GM23248 (cell line): ENCODE measurements around the gene KCNQ4.

Source experiments
- EZH2 ChIP-seq: fragments of 200-600 bp; sonication (generic); IDR thresholded peaks from 2 replicates; pipeline ENCODE4 v1.6.1; 2018; ENCODE audit warnings: antibody characterized with exemption, mild to moderate bottlenecking; ENCODE audit not compliant: insufficient read depth, poor library complexity, severe bottlenecking
- EZH2phosphoT487 ChIP-seq: fragments of 200-600 bp; sonication (generic); IDR thresholded peaks from 2 replicates; pipeline ENCODE4 v1.6.1; 2018; ENCODE audit warnings: antibody characterized with exemption, moderate library complexity, mild to moderate bottlenecking, low read depth; ENCODE audit not compliant: insufficient read depth

DNA sequence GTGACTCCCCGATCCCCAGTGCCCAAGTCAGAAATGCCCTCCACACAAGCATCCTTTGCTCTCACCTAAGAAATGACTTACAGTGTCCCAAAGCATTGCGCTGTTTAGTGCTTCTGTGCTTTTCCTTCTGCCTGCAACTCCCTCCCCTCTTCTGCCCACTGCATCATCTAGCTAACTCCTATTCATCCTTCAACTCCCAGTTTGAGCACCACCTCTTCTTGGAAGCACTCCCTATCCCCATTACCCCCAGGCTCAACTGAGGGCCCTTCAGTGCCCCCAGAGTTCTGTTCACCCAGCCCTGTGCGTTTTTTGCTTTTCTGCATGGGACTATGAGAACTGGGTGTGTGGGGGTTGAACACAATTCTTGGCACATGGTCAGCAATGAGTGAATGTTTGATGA is 10.0 kb downstream of the KCNQ4 start:
- TF ChIP-seq EZH2: no peak
- TF ChIP-seq EZH2phosphoT487: no peak
